ENCODE results near the gene MPDU1. TPM values are rescaled to one million over a fixed set of nuclear protein-coding genes. Genes with fewer than 3 reads are reported as not detected.

Gene MPDU1
- total RNA-seq, 1 experiment from 2014 or later, result 50.9 TPM

GRCh38 chr17:7569571-7569970, 14.1 kb upstream of the MPDU1 start:
- CTCF ChIA-PET, result no interaction called here
- Histone ChIP-seq H2AFZ (ENCODE audit: low read depth, low read length, poor library complexity, severe bottlenecking) (no peak overlapping the region), H3K4me2 (ENCODE audit: low read length) (no peak overlapping the region), H3K36me3 (ENCODE audit: control insufficient read depth in 1 of 2, insufficient read depth in 2 of 2, low read length in 2 of 2) (peaks cover 30 to 66% of the 10 kb centered on the region in 2 experiments), H3K4me1 (ENCODE audit: control insufficient read depth in 1 of 2, insufficient read depth in 2 of 2, low read length in 2 of 2) (peaks cover 5 to 28% of the 10 kb centered on the region in 2 experiments; a peak in 3 of 4 replicates), H3K79me2 (ENCODE audit: insufficient read depth, low read length) (peaks cover 67% of the 10 kb centered on the region), H3K9ac (ENCODE audit: low read length) (no peak overlapping the region), H4K20me1 (ENCODE audit: insufficient read depth) (peaks cover 9% of the 10 kb centered on the region; the same call in 1 of the 2 replicates), H3K4me3 (replicated peaks in 1 of 2; ENCODE audit: low read depth in 1 of 2, low read length in 2 of 2) (no peak overlapping the region), H3K9me3 (ENCODE audit: control insufficient read depth in 1 of 2, insufficient read depth in 1 of 2, low read depth in 1 of 2, low read length in 2 of 2) (no peaks in the 10 kb centered on the region), H3K27me3 (ENCODE audit: insufficient read depth, low read length) (no peaks in the 10 kb centered on the region), H3K9me2 (ENCODE audit: insufficient read depth) (no peaks in the 10 kb centered on the region), H3K27ac (ENCODE audit: low read depth, low read length) (no peak overlapping the region)
- no peak for ATAC-seq
- DNase-seq (ENCODE audit: low read depth, low spot score), result no peak
- POLR2A ChIA-PET, result no interaction called here
- RAD21 ChIA-PET (ENCODE audit: low non-redundant PET in 1 of 2, low total read pairs in 2 of 2, uncharacterized antibody in 2 of 2, unreplicated experiment in 2 of 2), result no interaction called here
- no TSS peak for BruUV-seq (replicated peaks)
- intact Hi-C loops (cut with micrococcal nuclease), result loop anchor here (10.0 kb wide), 1 partner anchor 85 kb away; the partner anchor contains the start of genes POLR2A and SLC35G6
- TF ChIP-seq EZH2phosphoT487 (IDR thresholded peaks at IDR 0.05; ENCODE audit: borderline replicate concordance) (no peak), CTCF (IDR thresholded peaks at IDR 0.05 in 2 of 3, conservative IDR thresholded peaks at IDR 0.05 in 1 of 3; ENCODE audit: borderline replicate concordance in 1 of 3, insufficient read depth in 1 of 3, low read depth in 2 of 3, low read length in 2 of 3) (no peak), CEBPB (IDR thresholded peaks at IDR 0.05; ENCODE audit: low read depth) (no peak)

- Histone ChIP-seq H3K79me2 (ENCODE audit: insufficient read depth, low read length) (peaks cover 67% of the 10 kb centered on the region), H4K20me1 (ENCODE audit: insufficient read depth) (peaks cover 17% of the 10 kb centered on the region; the same call in 1 of the 2 replicates), H3K27ac (ENCODE audit: low read depth, low read length) (no peak overlapping the region; the same call in 1 of the 2 replicates), H2AFZ (ENCODE audit: low read depth, low read length, poor library complexity, severe bottlenecking) (no peak overlapping the region), H3K4me1 (ENCODE audit: control insufficient read depth in 1 of 2, insufficient read depth in 2 of 2, low read length in 2 of 2) (peaks cover 5 to 36% of the 10 kb centered on the region in 2 experiments; a peak in 3 of 4 replicates), H3K9me3 (ENCODE audit: control insufficient read depth in 1 of 2, insufficient read depth in 1 of 2, low read depth in 1 of 2, low read length in 2 of 2) (no peaks in the 10 kb centered on the region), H3K9me2 (ENCODE audit: insufficient read depth) (no peaks in the 10 kb centered on the region), H3K4me3 (replicated peaks in 1 of 2; ENCODE audit: low read depth in 1 of 2, low read length in 2 of 2) (no peak overlapping the region), H3K9ac (ENCODE audit: low read length) (no peak overlapping the region), H3K4me2 (ENCODE audit: low read length) (0 out of 2 replicates have a peak overlapping the region, but pooled peaks have one; percentile 44), H3K27me3 (ENCODE audit: insufficient read depth, low read length) (no peaks in the 10 kb centered on the region), H3K36me3 (ENCODE audit: control insufficient read depth in 1 of 2, insufficient read depth in 2 of 2, low read length in 2 of 2) (peaks cover 31 to 66% of the 10 kb centered on the region in 2 experiments)
- DNase-seq (ENCODE audit: low read depth, low spot score) (no peak), ATAC-seq (no peak)
- BruUV-seq (replicated peaks), result no TSS peak
- POLR2A ChIA-PET, result interaction anchor here (0.6 to 1.2 kb wide), 2 partner anchors 147 to 176 kb away, joined by 3 read pairs; partner anchors contain the start of genes DNAH2 and PLSCR3
- intact Hi-C loops (cut with micrococcal nuclease), result no loop called here
- RAD21 ChIA-PET (ENCODE audit: low non-redundant PET in 1 of 2, low total read pairs in 2 of 2, uncharacterized antibody in 2 of 2, unreplicated experiment in 2 of 2), result no interaction called here
- CTCF ChIA-PET, result no interaction called here
- TF ChIP-seq POLR2AphosphoS5 (IDR thresholded peaks at IDR 0.05; ENCODE audit: low read depth, low read length), result no peak
- TF ChIP-seq ZFX (IDR thresholded peaks at IDR 0.05), result no peak
- TF ChIP-seq CEBPB (IDR thresholded peaks at IDR 0.05; ENCODE audit: low read depth), result no peak
- no peak for TF ChIP-seq EZH2 (IDR thresholded peaks at IDR 0.05)
- no peak for TF ChIP-seq SP1 (IDR thresholded peaks at IDR 0.05; ENCODE audit: low read depth)
- TF ChIP-seq CTCF (IDR thresholded peaks at IDR 0.05 in 2 of 3, conservative IDR thresholded peaks at IDR 0.05 in 1 of 3; ENCODE audit: borderline replicate concordance in 1 of 3, insufficient read depth in 1 of 3, low read depth in 2 of 3, low read length in 2 of 3), result no peak
- no peak for TF ChIP-seq EGR1 (IDR thresholded peaks at IDR 0.05; ENCODE audit: low read depth)
- no peak for TF ChIP-seq EZH2phosphoT487 (IDR thresholded peaks at IDR 0.05; ENCODE audit: borderline replicate concordance)
- no peak for TF ChIP-seq MAX (IDR thresholded peaks at IDR 0.05)
- TF ChIP-seq ATF3 (IDR thresholded peaks at IDR 0.05), result no peak
- no peak for TF ChIP-seq JUND (IDR thresholded peaks at IDR 0.05)
- TF ChIP-seq FOSL1 (IDR thresholded peaks at IDR 0.05; ENCODE audit: low read depth), result no peak
- TF ChIP-seq SIN3A (IDR thresholded peaks at IDR 0.05; ENCODE audit: low read depth), result no peak
These were observed 13.3 kb upstream of the MPDU1 start for GRCh38 chr17:7570351-7570750.

Measured in HCT116 (cell line).